ENCODE results near the gene EFCAB6.

DNA sequence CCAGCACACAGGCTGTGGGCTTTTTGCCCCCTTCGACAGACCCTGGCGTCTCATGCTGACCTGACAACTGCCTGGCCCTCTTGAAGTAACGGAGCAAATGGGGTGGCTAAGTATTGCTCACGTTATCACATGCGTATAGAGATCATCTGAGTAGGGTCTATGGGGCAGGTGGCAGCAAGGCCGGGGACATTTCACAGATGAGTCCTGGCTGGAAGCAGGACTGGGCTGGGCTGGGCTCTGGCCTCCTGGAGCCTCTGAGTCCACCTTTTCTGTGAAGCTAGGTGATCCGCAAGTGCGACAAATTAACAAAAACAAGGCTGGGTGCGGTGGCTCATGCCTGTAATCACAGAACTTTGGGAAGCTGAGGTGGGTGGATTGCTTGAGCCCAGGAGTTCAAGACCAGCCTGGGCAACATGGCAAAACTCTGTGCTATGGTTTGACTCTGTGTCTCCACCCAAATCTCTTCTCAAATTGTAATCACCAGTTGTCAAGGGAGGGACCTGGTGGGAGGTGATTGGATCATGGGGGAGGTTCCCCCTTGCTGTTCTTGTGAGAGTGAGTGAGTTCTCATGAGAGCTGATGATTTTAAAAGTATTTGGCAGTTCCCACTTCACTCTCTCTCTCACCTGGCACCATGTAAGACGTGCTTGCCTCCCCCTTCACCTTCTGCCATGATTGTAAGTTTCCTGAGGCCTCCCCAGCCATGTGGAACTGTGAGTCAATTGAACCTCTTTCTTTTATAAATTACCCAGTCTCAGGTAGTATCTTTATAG is 278.3 kb downstream of the EFCAB6 start:
- TF ChIP-seq, protein P1, sequence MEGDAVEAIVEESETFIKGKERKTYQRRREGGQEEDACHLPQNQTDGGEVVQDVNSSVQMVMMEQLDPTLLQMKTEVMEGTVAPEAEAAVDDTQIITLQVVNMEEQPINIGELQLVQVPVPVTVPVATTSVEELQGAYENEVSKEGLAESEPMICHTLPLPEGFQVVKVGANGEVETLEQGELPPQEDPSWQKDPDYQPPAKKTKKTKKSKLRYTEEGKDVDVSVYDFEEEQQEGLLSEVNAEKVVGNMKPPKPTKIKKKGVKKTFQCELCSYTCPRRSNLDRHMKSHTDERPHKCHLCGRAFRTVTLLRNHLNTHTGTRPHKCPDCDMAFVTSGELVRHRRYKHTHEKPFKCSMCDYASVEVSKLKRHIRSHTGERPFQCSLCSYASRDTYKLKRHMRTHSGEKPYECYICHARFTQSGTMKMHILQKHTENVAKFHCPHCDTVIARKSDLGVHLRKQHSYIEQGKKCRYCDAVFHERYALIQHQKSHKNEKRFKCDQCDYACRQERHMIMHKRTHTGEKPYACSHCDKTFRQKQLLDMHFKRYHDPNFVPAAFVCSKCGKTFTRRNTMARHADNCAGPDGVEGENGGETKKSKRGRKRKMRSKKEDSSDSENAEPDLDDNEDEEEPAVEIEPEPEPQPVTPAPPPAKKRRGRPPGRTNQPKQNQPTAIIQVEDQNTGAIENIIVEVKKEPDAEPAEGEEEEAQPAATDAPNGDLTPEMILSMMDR (conservative IDR thresholded peaks at IDR 0.05), result no peak
- no peak for TF ChIP-seq EZH2 (IDR thresholded peaks at IDR 0.05; ENCODE audit: low read depth)

Data from PC-9 (cell line).